ENCODE measurements around the gene ANXA10.

DNA sequence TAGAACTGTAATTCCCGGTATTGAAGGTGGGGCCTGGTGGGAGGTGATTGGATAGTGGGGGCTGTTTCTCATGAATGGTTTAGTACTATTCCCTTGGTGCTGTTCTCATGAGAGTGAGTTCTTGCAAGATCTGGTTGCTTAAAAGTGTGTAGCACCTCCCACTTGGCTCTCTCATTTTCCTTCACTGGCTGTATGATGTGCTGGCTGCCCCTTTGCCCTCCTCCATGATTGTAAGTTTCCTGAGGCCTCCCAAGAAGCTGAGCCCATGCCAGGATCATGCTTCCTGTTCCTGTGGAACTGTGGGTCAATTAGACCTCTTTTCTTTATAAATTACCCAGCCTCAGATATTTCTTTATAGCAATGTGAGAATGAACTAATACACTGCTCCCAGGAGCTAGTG is 8.7 kb downstream of the ANXA10 start:
- no peak for TF ChIP-seq EZH2phosphoT487 (IDR thresholded peaks at IDR 0.05; ENCODE audit: borderline replicate concordance, low read depth, low read length)
- TF ChIP-seq, protein P1, sequence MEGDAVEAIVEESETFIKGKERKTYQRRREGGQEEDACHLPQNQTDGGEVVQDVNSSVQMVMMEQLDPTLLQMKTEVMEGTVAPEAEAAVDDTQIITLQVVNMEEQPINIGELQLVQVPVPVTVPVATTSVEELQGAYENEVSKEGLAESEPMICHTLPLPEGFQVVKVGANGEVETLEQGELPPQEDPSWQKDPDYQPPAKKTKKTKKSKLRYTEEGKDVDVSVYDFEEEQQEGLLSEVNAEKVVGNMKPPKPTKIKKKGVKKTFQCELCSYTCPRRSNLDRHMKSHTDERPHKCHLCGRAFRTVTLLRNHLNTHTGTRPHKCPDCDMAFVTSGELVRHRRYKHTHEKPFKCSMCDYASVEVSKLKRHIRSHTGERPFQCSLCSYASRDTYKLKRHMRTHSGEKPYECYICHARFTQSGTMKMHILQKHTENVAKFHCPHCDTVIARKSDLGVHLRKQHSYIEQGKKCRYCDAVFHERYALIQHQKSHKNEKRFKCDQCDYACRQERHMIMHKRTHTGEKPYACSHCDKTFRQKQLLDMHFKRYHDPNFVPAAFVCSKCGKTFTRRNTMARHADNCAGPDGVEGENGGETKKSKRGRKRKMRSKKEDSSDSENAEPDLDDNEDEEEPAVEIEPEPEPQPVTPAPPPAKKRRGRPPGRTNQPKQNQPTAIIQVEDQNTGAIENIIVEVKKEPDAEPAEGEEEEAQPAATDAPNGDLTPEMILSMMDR (conservative IDR thresholded peaks at IDR 0.05; ENCODE audit: low read length) = no peak

Data from OCI-LY7 (cell line).